ENCODE measurements around the gene PEX26.
"Not testable (repeated sequence)": the region's sequence is repeated elsewhere in the genome, so short reads cannot be mapped to it uniquely, and the experiment has no call there.

The PEX26 gene

GRCh38 chr22:18119409-18120110, 41.8 kb downstream of the PEX26 start:
- H3K36me3 ChIP-seq (ENCODE audit: control insufficient read depth, insufficient read depth, low read length), result no peaks in the 10 kb centered on the region
- H3K4me3 ChIP-seq (ENCODE audit: low read length), result no peak overlapping the region
- H3K4me1 ChIP-seq (ENCODE audit: control insufficient read depth, insufficient read depth, low read length), result no peaks in the 10 kb centered on the region; the same call in 1 of the 2 replicates
- H3K9me3 ChIP-seq (ENCODE audit: control insufficient read depth, insufficient read depth, low read length), result no peaks in the 10 kb centered on the region
- no peaks in the 10 kb centered on the region; the same call in 1 of the 2 replicates for H3K27me3 ChIP-seq (ENCODE audit: control insufficient read depth, insufficient read depth, low read length)
- no CpG with 5 or more reads among the region's 18 CpGs for WGBS (ENCODE audit: insufficient coverage, insufficient read length)
- no peak overlapping the region for H3K27ac ChIP-seq (ENCODE audit: low read length)
- no peak for DNase-seq (ENCODE audit: low read depth, low spot score)

- Histone ChIP-seq H3K9me3 (ENCODE audit: control insufficient read depth, insufficient read depth, low read length) (no peaks in the 10 kb centered on the region), H3K27me3 (ENCODE audit: control insufficient read depth, insufficient read depth, low read length) (no peaks in the 10 kb centered on the region; the same call in 1 of the 2 replicates), H3K27ac (ENCODE audit: low read length) (no peak overlapping the region), H3K4me1 (ENCODE audit: control insufficient read depth, insufficient read depth, low read length) (no peaks in the 10 kb centered on the region; the same call in 1 of the 2 replicates), H3K4me3 (ENCODE audit: low read length) (no peak overlapping the region), H3K36me3 (ENCODE audit: control insufficient read depth, insufficient read depth, low read length) (no peaks in the 10 kb centered on the region)
- no peak for DNase-seq (ENCODE audit: low read depth, low spot score)
- WGBS (ENCODE audit: insufficient coverage, insufficient read length), result no CpG with 5 or more reads among the region's 4 CpGs
Measured at GRCh38 chr22:18120857-18121256, 43.1 kb downstream of the PEX26 start.

DNA sequence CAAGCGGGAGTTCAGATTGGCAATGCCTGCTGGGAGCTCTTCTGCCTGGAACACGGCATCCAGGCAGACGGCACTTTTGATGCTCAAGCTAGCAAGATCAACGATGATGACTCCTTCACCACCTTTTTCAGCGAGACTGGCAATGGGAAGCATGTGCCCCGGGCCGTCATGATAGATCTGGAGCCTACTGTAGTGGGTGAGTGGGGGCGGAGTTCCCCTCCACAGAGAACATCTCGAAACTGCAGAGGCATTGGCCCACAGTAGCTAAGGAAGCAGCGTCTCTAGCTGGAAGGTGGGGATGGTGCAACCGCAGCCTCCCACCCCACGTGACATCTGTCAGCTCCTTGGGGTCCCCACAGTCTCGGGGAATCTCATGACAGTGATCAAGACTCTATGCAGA, 43.7 kb downstream of the PEX26 start:
- H3K27ac ChIP-seq (ENCODE audit: low read length), result no peak overlapping the region
- H3K4me3 ChIP-seq (ENCODE audit: low read length), result no peak overlapping the region
- DNase-seq (ENCODE audit: low read depth, low spot score), result no peak
- H3K9me3 ChIP-seq (ENCODE audit: control insufficient read depth, insufficient read depth, low read length), result no peaks in the 10 kb centered on the region
- no peaks in the 10 kb centered on the region for H3K36me3 ChIP-seq (ENCODE audit: control insufficient read depth, insufficient read depth, low read length)
- no peaks in the 10 kb centered on the region; the same call in 1 of the 2 replicates for H3K4me1 ChIP-seq (ENCODE audit: control insufficient read depth, insufficient read depth, low read length)
- no CpG with 5 or more reads among the region's 13 CpGs for WGBS (ENCODE audit: insufficient coverage, insufficient read length)
- no peaks in the 10 kb centered on the region; the same call in 1 of the 2 replicates for H3K27me3 ChIP-seq (ENCODE audit: control insufficient read depth, insufficient read depth, low read length)

GRCh38 chr22:18121954-18122554, 44.3 kb downstream of the PEX26 start:
- no peaks in the 10 kb centered on the region; the same call in 1 of the 2 replicates for H3K27me3 ChIP-seq (ENCODE audit: control insufficient read depth, insufficient read depth, low read length)
- no peak overlapping the region for H3K27ac ChIP-seq (ENCODE audit: low read length)
- H3K36me3 ChIP-seq (ENCODE audit: control insufficient read depth, insufficient read depth, low read length), result no peaks in the 10 kb centered on the region
- H3K4me3 ChIP-seq (ENCODE audit: low read length), result no peak overlapping the region
- DNase-seq (ENCODE audit: low read depth, low spot score), result no peak
- H3K9me3 ChIP-seq (ENCODE audit: control insufficient read depth, insufficient read depth, low read length), result no peaks in the 10 kb centered on the region
- H3K4me1 ChIP-seq (ENCODE audit: control insufficient read depth, insufficient read depth, low read length), result no peaks in the 10 kb centered on the region; the same call in 1 of the 2 replicates
- no CpG with 5 or more reads among the region's 5 CpGs for WGBS (ENCODE audit: insufficient coverage, insufficient read length)

GRCh38 chr22:18123476-18124025, 45.8 kb downstream of the PEX26 start:
- H3K9me3 ChIP-seq (ENCODE audit: control insufficient read depth, insufficient read depth, low read length); H3K36me3 ChIP-seq (ENCODE audit: control insufficient read depth, insufficient read depth, low read length); H3K4me3 ChIP-seq (ENCODE audit: low read length); DNase-seq (ENCODE audit: low read depth, low spot score); H3K27me3 ChIP-seq (ENCODE audit: control insufficient read depth, insufficient read depth, low read length); H3K27ac ChIP-seq (ENCODE audit: low read length); H3K4me1 ChIP-seq (ENCODE audit: control insufficient read depth, insufficient read depth, low read length): not testable (repeated sequence)
- WGBS (ENCODE audit: insufficient coverage, insufficient read length), result no CpG with 5 or more reads among the region's 19 CpGs

DNA sequence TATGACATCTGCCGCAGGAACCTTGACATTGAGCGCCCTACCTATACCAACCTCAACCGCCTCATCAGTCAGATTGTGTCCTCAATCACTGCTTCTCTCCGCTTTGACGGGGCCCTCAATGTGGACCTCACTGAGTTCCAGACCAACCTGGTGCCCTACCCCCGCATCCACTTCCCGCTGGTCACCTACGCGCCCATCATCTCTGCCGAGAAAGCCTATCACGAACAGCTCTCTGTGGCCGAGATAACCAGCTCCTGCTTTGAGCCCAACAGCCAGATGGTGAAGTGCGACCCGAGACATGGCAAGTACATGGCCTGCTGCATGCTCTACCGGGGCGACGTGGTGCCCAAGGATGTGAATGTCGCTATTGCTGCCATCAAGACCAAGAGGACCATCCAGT, 48.8 kb downstream of the PEX26 start:
- no CpG with 5 or more reads among the region's 18 CpGs for WGBS (ENCODE audit: insufficient coverage, insufficient read length)
- H3K9me3 ChIP-seq (ENCODE audit: control insufficient read depth, insufficient read depth, low read length), result no peaks in the 10 kb centered on the region

DNA sequence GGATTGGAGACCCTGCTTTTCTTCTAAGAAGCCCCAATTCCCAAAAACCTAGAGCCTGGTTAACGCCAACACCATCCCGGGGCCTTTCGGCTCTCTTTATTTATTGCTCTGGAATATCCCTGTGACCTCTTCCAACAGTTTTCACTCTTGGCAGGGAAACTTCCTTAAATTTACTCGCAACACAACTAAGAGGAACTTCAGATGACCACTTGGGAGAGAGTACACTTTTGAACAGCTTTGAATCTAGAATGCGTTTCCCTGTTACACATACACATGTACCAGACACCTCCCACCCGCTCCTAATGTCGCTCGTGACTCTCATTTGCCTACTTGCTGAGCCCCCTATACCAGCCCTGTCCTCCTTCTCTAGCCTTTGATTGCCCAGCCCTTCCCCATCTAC, 52.2 kb downstream of the PEX26 start:
- H3K4me1 ChIP-seq (ENCODE audit: control insufficient read depth, insufficient read depth, low read length), result no peaks in the 10 kb centered on the region
- H3K9me3 ChIP-seq (ENCODE audit: control insufficient read depth, insufficient read depth, low read length), result no peaks in the 10 kb centered on the region
- no peak overlapping the region for H3K27ac ChIP-seq (ENCODE audit: low read length)
- no peaks in the 10 kb centered on the region for H3K27me3 ChIP-seq (ENCODE audit: control insufficient read depth, insufficient read depth, low read length)
- WGBS (ENCODE audit: insufficient coverage, insufficient read length), result no CpG with 5 or more reads among the region's 8 CpGs
- no peaks in the 10 kb centered on the region for H3K36me3 ChIP-seq (ENCODE audit: control insufficient read depth, insufficient read depth, low read length)
- no peak overlapping the region for H3K4me3 ChIP-seq (ENCODE audit: low read length)
- no peak for DNase-seq (ENCODE audit: low read depth, low spot score)

More for the DNA sequence above, 48.8 kb downstream of the PEX26 start:
- no peaks in the 10 kb centered on the region; the same call in 1 of the 2 replicates for H3K27me3 ChIP-seq (ENCODE audit: control insufficient read depth, insufficient read depth, low read length)
- no peak overlapping the region for H3K27ac ChIP-seq (ENCODE audit: low read length)
- H3K4me3 ChIP-seq (ENCODE audit: low read length), result no peak overlapping the region
- H3K36me3 ChIP-seq (ENCODE audit: control insufficient read depth, insufficient read depth, low read length), result no peaks in the 10 kb centered on the region
- H3K4me1 ChIP-seq (ENCODE audit: control insufficient read depth, insufficient read depth, low read length), result no peaks in the 10 kb centered on the region; the same call in 1 of the 2 replicates
- no peak for DNase-seq (ENCODE audit: low read depth, low spot score)

GRCh38 chr22:18130699-18131429, 53.1 kb downstream of the PEX26 start:
- H3K4me1 ChIP-seq (ENCODE audit: control insufficient read depth, insufficient read depth, low read length), result no peaks in the 10 kb centered on the region
- no peaks in the 10 kb centered on the region for H3K9me3 ChIP-seq (ENCODE audit: control insufficient read depth, insufficient read depth, low read length)
- no peak overlapping the region for H3K27ac ChIP-seq (ENCODE audit: low read length)
- no peak overlapping the region for H3K4me3 ChIP-seq (ENCODE audit: low read length)
- no peaks in the 10 kb centered on the region for H3K36me3 ChIP-seq (ENCODE audit: control insufficient read depth, insufficient read depth, low read length)
- DNase-seq (ENCODE audit: low read depth, low spot score), result no peak
- no peaks in the 10 kb centered on the region for H3K27me3 ChIP-seq (ENCODE audit: control insufficient read depth, insufficient read depth, low read length)
- no CpG with 5 or more reads among the region's 20 CpGs for WGBS (ENCODE audit: insufficient coverage, insufficient read length)

- WGBS (ENCODE audit: insufficient coverage, insufficient read length), result no CpG with 5 or more reads among the region's 2 CpGs
- no peaks in the 10 kb centered on the region for H3K36me3 ChIP-seq (ENCODE audit: control insufficient read depth, insufficient read depth, low read length)
- no peaks in the 10 kb centered on the region for H3K9me3 ChIP-seq (ENCODE audit: control insufficient read depth, insufficient read depth, low read length)
- no peaks in the 10 kb centered on the region for H3K27me3 ChIP-seq (ENCODE audit: control insufficient read depth, insufficient read depth, low read length)
- H3K27ac ChIP-seq (ENCODE audit: low read length), result no peak overlapping the region
- H3K4me3 ChIP-seq (ENCODE audit: low read length), result no peak overlapping the region
- DNase-seq (ENCODE audit: low read depth, low spot score), result no peak
- no peaks in the 10 kb centered on the region for H3K4me1 ChIP-seq (ENCODE audit: control insufficient read depth, insufficient read depth, low read length)
Measured at GRCh38 chr22:18133452-18133851, 55.7 kb downstream of the PEX26 start.

- Histone ChIP-seq H3K27me3 (ENCODE audit: control insufficient read depth, insufficient read depth, low read length) (no peaks in the 10 kb centered on the region), H3K9me3 (ENCODE audit: control insufficient read depth, insufficient read depth, low read length) (no peaks in the 10 kb centered on the region)
- DNase-seq (ENCODE audit: low read depth, low spot score), result no peak
Measured at GRCh38 chr22:18136563-18137320, 59.0 kb downstream of the PEX26 start.

More at GRCh38 chr22:18136563-18137320, 59.0 kb downstream of the PEX26 start:
- H3K27ac ChIP-seq (ENCODE audit: low read length), result no peak overlapping the region
- no peaks in the 10 kb centered on the region for H3K36me3 ChIP-seq (ENCODE audit: control insufficient read depth, insufficient read depth, low read length)
- H3K4me3 ChIP-seq (ENCODE audit: low read length), result no peak overlapping the region
- no peaks in the 10 kb centered on the region for H3K4me1 ChIP-seq (ENCODE audit: control insufficient read depth, insufficient read depth, low read length)
- no CpG with 5 or more reads among the region's 21 CpGs for WGBS (ENCODE audit: insufficient coverage, insufficient read length)

Measured in iPS DF 6.9 (cell line).